BJ (cell line): ENCODE measurements around the gene ANKRD7. TPM values are rescaled to one million over a fixed set of nuclear protein-coding genes. Genes with fewer than 3 reads are reported as not detected.
A peak's percentile ranks its signal among the peaks of the same experiment; 100 is the strongest.

Experiments used
- CTCF ChIA-PET: fragments of 350-600 bp; formaldehyde crosslinking; extraction: SDS; loops from one replicate; lab custom pipeline; 2021; ENCODE audit warnings: antibody characterized with exemption, inconsistent platforms; lab: Yijun Ruan, JAX
- POLR2A ChIA-PET: fragments of 300-600 bp; sonication (Branson Sonifier 250); formaldehyde crosslinking; extraction: SDS; loops from one replicate; lab custom pipeline; 2021; ENCODE audit warnings: antibody characterized with exemption; lab: Charles Lee
- DNase-seq: peaks from one replicate; pipeline ENCODE4 v3.0.0-alpha.2; 2011; ENCODE audit warnings: low read depth
- H3K27me3 ChIP-seq: 2 replicates; pipeline ENCODE4 v1.6.0; 2011; ENCODE audit warnings: low read length; ENCODE audit not compliant: control insufficient read depth, insufficient read depth
- H3K36me3 ChIP-seq: 2 replicates; pipeline ENCODE4 v1.5.1; 2011; ENCODE audit warnings: low read length; ENCODE audit not compliant: control insufficient read depth, insufficient read depth
- H3K4me3 ChIP-seq: 2 replicates; pipeline ENCODE4 v1.5.1; 2011; ENCODE audit warnings: low read depth, mild to moderate bottlenecking, control low read depth, low read length
- polyA plus RNA-seq: library from polyadenylated mRNA; depleted of rRNA; stranded (reverse); fragments of >200 nt; gene quantifications from 2 replicates; pipeline ENCODE4 v1.2.3, GENCODE V29; 2011
- TF ChIP-seq, protein P1 (sequence below): IDR thresholded peaks from 2 replicates; pipeline ENCODE4 v1.5.1; 2011; ENCODE audit warnings: low read depth, mild to moderate bottlenecking, control low read depth, inconsistent platforms, low read length, moderate library complexity; ENCODE audit not compliant: insufficient read depth

ANKRD7 gene
- polyA plus RNA-seq, 1 experiment: not detected

DNA sequence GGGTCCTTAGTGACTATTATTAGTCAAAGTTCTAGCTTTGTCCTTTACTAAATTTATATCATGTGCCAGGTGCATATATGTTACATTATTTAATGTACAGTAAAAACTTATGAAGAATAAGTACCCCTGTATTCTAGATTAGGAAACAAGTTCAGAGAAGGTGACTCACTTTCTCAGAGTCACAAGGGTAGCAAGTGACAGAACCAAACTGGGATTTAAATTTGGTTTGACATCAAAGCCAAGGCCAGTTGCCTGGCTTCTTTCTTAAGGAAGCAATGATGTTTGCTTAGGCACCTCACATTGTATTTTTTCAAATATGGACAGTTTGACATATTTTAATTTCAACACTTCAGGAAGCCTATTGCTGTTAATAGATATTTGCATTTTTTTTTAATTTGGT lies 38.0 kb upstream of the ANKRD7 start:
- POLR2A ChIA-PET: no interaction called here
- Histone ChIP-seq H3K27me3 (no peaks in the 10 kb centered on the region), H3K4me3 (no peak overlapping the region), H3K36me3 (no peaks in the 10 kb centered on the region; the same call in 1 of the 2 replicates)
- CTCF ChIA-PET: no interaction called here
- no peak for DNase-seq
- TF ChIP-seq, protein P1, sequence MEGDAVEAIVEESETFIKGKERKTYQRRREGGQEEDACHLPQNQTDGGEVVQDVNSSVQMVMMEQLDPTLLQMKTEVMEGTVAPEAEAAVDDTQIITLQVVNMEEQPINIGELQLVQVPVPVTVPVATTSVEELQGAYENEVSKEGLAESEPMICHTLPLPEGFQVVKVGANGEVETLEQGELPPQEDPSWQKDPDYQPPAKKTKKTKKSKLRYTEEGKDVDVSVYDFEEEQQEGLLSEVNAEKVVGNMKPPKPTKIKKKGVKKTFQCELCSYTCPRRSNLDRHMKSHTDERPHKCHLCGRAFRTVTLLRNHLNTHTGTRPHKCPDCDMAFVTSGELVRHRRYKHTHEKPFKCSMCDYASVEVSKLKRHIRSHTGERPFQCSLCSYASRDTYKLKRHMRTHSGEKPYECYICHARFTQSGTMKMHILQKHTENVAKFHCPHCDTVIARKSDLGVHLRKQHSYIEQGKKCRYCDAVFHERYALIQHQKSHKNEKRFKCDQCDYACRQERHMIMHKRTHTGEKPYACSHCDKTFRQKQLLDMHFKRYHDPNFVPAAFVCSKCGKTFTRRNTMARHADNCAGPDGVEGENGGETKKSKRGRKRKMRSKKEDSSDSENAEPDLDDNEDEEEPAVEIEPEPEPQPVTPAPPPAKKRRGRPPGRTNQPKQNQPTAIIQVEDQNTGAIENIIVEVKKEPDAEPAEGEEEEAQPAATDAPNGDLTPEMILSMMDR: no peak

DNA sequence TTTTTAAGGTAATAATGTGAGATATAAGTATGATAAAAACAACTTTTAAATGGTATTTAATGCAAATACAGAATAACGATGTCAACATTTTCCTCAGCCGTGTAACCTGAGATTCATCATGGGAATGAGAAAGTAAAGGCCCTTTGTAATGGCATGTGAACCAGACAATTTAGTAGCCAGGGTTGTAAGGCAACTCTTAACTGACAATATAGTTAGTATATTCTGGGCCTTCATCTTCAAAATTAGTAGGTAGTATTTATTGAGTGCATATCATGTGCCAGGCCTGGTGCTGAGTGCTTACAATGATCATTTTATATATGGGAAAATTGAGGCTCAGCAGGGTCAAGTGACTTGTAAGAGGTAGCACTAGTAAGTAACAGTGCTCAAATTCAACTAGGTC lies 29.9 kb upstream of the ANKRD7 start:
- no peaks in the 10 kb centered on the region for H3K36me3 ChIP-seq
- H3K4me3 ChIP-seq: no peak overlapping the region
- ChIA-PET POLR2A (no interaction called here), CTCF (interaction anchor here (1.1 kb wide), 1 partner anchor 21 kb away, joined by 4 read pairs; no protein-coding TSS in a partner anchor)
- no peak for DNase-seq
- no peaks in the 10 kb centered on the region for H3K27me3 ChIP-seq
- TF ChIP-seq, protein P1: no peak

DNA sequence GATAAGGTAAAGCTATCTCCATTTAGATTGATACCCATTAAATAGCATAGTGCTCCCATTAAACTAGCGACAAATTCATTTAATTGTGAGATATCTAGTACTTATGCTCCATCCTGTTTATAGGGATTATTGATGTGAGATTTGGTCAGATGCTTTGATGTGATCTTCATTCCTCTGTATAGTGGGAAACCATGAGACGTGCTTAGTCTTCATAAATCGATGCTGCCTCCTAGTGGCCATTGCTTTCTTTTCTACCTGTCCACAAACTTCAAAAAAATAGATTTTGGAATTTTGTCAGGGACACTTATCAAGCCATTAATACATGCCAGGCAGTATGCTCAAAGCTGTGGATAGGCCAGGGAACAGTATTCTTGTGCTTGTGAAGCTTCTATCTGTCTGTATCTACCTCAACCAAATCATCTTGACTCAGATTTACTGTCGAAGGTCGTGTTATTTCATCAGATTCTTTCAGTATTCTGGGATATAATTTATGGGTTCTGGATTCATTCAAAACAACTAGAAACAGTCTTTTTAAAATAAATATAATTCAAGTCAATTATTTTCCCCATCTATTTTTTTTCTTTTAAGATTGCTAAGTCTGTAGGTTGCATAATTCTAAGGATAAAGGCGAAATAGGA lies 28.5 kb upstream of the ANKRD7 start:
- H3K4me3 ChIP-seq: no peak overlapping the region
- CTCF ChIA-PET: interaction anchor here (0.6 to 1.4 kb wide), 8 partner anchors 11 to 445 kb away, joined by 3 to 8 read pairs (median 3); partner anchors contain the start of gene LSM8
- no peaks in the 10 kb centered on the region for H3K27me3 ChIP-seq
- no peaks in the 10 kb centered on the region for H3K36me3 ChIP-seq
- TF ChIP-seq, protein P1: peak; percentile 81
- peak; percentile 4 for DNase-seq
- POLR2A ChIA-PET: no interaction called here

DNA sequence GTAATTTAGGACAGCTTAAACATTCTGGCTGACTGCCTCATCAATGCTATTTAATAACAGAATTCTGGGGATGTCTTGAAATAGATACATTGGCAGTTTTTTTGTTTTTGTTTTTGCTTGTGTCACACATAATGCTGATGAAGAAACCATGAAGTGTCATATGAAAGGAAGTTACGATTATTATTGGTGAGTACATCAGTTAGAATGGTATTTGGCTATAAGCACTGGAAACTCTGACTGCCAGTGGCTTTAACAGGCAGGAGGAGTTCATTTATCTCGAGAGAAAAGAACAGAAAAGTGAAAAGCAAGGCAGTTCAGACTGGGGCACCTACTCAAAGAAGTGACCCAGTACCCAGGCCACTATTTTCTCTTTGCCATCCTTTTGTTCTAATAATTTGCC lies 22.4 kb upstream of the ANKRD7 start:
- CTCF ChIA-PET: no interaction called here

More for the DNA sequence above, 22.4 kb upstream of the ANKRD7 start:
- Histone ChIP-seq H3K36me3 (no peaks in the 10 kb centered on the region), H3K27me3 (no peaks in the 10 kb centered on the region), H3K4me3 (no peak overlapping the region)
- POLR2A ChIA-PET: no interaction called here
- TF ChIP-seq, protein P1: no peak
- DNase-seq: no peak
